Keratinocyte (primary cell): ENCODE results near the gene PRKD2. TPM values are rescaled to one million over a fixed set of nuclear protein-coding genes. Genes with fewer than 3 reads are reported as not detected.
"Not testable (repeated sequence)": the region's sequence is repeated elsewhere in the genome, so short reads cannot be mapped to it uniquely, and the experiment has no call there.

Experiments
- DNase-seq: peaks from one replicate; pipeline ENCODE4 v3.0.0-alpha.2; 2011; ENCODE audit warnings: low read depth, missing footprints, low spot score
- FAIRE-seq: peaks from 2 replicates; lab custom pipeline; 2011; peaks lifted over from hg19 to GRCh38; lab: Jason Lieb, UNC
- H2AFZ ChIP-seq: 2 replicates; pipeline ENCODE4 v1.6.0; 2012; ENCODE audit warnings: low read length, control low read depth, inconsistent platforms; ENCODE audit not compliant: control insufficient read depth
- H3K27ac ChIP-seq: 2 replicates; pipeline ENCODE4 v1.5.1; 2011; ENCODE audit warnings: low read length; ENCODE audit not compliant: control insufficient read depth, insufficient read depth
- H3K27me3 ChIP-seq: 3 replicates; pipeline ENCODE4 v1.6.0; 2011; ENCODE audit warnings: low read length; ENCODE audit not compliant: control insufficient read depth, insufficient read depth; ENCODE audit errors: extremely low read depth
- H3K36me3 ChIP-seq, 2 experiments: 2 replicates in 1 of 2; 3 replicates in 1 of 2; pipeline ENCODE4 v1.5.1; 2011; ENCODE audit warnings: low read length in 2 of 2, mild to moderate bottlenecking in 1 of 2; ENCODE audit not compliant: control insufficient read depth in 2 of 2, insufficient read depth in 2 of 2; ENCODE audit errors: extremely low read depth in 1 of 2
- H3K4me1 ChIP-seq: 3 replicates; pipeline ENCODE4 v1.5.1; 2011; ENCODE audit warnings: low read length; ENCODE audit not compliant: control insufficient read depth, insufficient read depth; ENCODE audit errors: extremely low read depth
- H3K4me2 ChIP-seq: 3 replicates; pipeline ENCODE4 v1.6.0; 2011; ENCODE audit warnings: low read depth, low read length; ENCODE audit not compliant: control insufficient read depth, insufficient read depth; ENCODE audit errors: extremely low read depth
- H3K4me3 ChIP-seq, 3 experiments: fragments of 200-600 bp in 1 of 3; sonication (generic) in 1 of 3; 2 replicates in 2 of 3; 3 replicates in 1 of 3; pipeline ENCODE4 v1.5.1; 2011 to 2016; ENCODE audit warnings: low read length in 3 of 3, mild to moderate bottlenecking in 3 of 3, control low read depth in 2 of 3, inconsistent platforms in 1 of 3, low read depth in 1 of 3, mixed read lengths in 1 of 3, mixed run types in 1 of 3, moderate library complexity in 1 of 3; ENCODE audit not compliant: control insufficient read depth in 2 of 3, insufficient read depth in 2 of 3; ENCODE audit errors: extremely low read depth in 1 of 3
- H3K79me2 ChIP-seq: 2 replicates; pipeline ENCODE4 v1.6.0; 2012; ENCODE audit warnings: low read length; ENCODE audit not compliant: control insufficient read depth, insufficient read depth
- H3K9ac ChIP-seq: 3 replicates; pipeline ENCODE4 v1.6.0; 2011; ENCODE audit warnings: low read length; ENCODE audit not compliant: control insufficient read depth, insufficient read depth; ENCODE audit errors: extremely low read depth
- H3K9me1 ChIP-seq: 3 replicates; pipeline ENCODE4 v1.6.0; 2011; ENCODE audit warnings: low read length; ENCODE audit not compliant: control insufficient read depth, insufficient read depth; ENCODE audit errors: extremely low read depth
- H3K9me3 ChIP-seq: 2 replicates; pipeline ENCODE4 v1.5.1; 2012; ENCODE audit warnings: low read depth, low read length; ENCODE audit not compliant: control insufficient read depth
- H4K20me1 ChIP-seq: 3 replicates; pipeline ENCODE4 v1.6.0; 2011; ENCODE audit warnings: low read length; ENCODE audit not compliant: control insufficient read depth, insufficient read depth; ENCODE audit errors: extremely low read depth
- EZH2 ChIP-seq: IDR thresholded peaks from one replicate; pipeline ENCODE4 v1.6.1; 2012; ENCODE audit warnings: inconsistent platforms, mild to moderate bottlenecking, low read length, moderate library complexity
- dilution Hi-C: fragments of 300-500 bp; cut with MboI; formaldehyde crosslinking; loops from one replicate; pipeline ENCODE4 v1.7.0; 2020; ENCODE audit warnings: low sequenced_read_pairs; ENCODE audit not compliant: extremely low pct_ligation_motif_present
- polyA plus RNA-seq, 5 experiments: library from polyadenylated mRNA; depleted of rRNA in 3 of 5; stranded (reverse) in 3 of 5; stranded (forward) in 1 of 5; unstranded in 1 of 5; fragments of >200 nt; gene quantifications; 1 replicate in 1 of 5; 2 replicates in 3 of 5; 3 replicates in 1 of 5; pipeline versions ENCODE4 v1.2.1 to v1.2.3, GENCODE V29; 2011 to 2012; ENCODE audit warnings: missing spikeins in 2 of 5, low read depth in 1 of 5, low replicate concordance in 1 of 5
- TF ChIP-seq, protein P1 (sequence below), 3 experiments: IDR thresholded peaks in 1 of 3; conservative IDR thresholded peaks in 1 of 3; optimal IDR thresholded peaks in 1 of 3; 2 replicates in 2 of 3; 3 replicates in 1 of 3; pipeline versions ENCODE3 to v1.5.1; 2011; ENCODE audit warnings: low read length in 3 of 3, mild to moderate bottlenecking in 3 of 3, moderate library complexity in 2 of 3, control low read depth in 1 of 3, inconsistent platforms in 1 of 3; ENCODE audit not compliant: insufficient read depth in 2 of 3; ENCODE audit errors: extremely low read depth in 1 of 3

Gene PRKD2
- polyA plus RNA-seq, 1 donor (not counting 4 experiments of a cell fraction or from before 2014, with no cell fraction given), result 9.9 TPM

DNA sequence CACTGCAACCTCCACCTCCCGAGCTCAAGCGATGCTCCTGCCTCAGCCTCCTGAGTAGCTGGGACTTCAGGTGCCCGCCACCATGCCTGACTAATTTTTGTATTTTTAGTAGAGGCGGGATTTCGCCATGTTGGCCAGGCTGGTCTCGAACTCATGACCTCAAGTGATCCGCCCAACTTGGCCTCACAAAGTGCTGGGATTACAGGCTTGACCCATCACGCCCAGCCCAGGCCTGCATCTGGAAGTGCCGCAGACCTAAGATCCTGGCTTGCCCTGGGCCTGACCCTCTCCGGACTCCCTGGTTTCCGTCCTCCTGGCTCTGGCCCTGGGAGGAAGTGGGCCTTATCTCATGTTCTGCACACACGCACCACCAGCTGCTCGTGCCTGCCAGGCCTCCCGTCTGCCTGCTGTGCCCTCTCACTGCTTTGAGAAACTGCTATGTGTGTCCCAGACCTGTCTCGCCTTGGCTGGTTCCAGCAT, 87.3 kb downstream of the PRKD2 start:
- Histone ChIP-seq H3K36me3 (no peaks in the 10 kb centered on the region), H3K9me3 (no peaks in the 10 kb centered on the region), H3K27ac (no peak overlapping the region), H3K27me3 (peaks cover 12% of the 10 kb centered on the region), H3K9me1 (no peaks in the 10 kb centered on the region), H3K4me2 (no peak overlapping the region), H4K20me1 (no peaks in the 10 kb centered on the region), H3K4me1 (peaks cover 21% of the 10 kb centered on the region), H3K79me2 (no peaks in the 10 kb centered on the region), H3K4me3 (no peak overlapping the region), H2AFZ (no peak overlapping the region), H3K9ac (no peak overlapping the region)
- dilution Hi-C loops, result no loop called here
- DNase-seq (no peak), FAIRE-seq (no peak)
- no peak for TF ChIP-seq EZH2
- TF ChIP-seq, protein P1, sequence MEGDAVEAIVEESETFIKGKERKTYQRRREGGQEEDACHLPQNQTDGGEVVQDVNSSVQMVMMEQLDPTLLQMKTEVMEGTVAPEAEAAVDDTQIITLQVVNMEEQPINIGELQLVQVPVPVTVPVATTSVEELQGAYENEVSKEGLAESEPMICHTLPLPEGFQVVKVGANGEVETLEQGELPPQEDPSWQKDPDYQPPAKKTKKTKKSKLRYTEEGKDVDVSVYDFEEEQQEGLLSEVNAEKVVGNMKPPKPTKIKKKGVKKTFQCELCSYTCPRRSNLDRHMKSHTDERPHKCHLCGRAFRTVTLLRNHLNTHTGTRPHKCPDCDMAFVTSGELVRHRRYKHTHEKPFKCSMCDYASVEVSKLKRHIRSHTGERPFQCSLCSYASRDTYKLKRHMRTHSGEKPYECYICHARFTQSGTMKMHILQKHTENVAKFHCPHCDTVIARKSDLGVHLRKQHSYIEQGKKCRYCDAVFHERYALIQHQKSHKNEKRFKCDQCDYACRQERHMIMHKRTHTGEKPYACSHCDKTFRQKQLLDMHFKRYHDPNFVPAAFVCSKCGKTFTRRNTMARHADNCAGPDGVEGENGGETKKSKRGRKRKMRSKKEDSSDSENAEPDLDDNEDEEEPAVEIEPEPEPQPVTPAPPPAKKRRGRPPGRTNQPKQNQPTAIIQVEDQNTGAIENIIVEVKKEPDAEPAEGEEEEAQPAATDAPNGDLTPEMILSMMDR (optimal IDR thresholded peaks at IDR 0.05 in 1 of 3, IDR thresholded peaks at IDR 0.05 in 1 of 3, conservative IDR thresholded peaks at IDR 0.05 in 1 of 3; ENCODE audit: extremely low read depth in 1 of 3, insufficient read depth in 2 of 3, low read length in 3 of 3), result no peak

DNA sequence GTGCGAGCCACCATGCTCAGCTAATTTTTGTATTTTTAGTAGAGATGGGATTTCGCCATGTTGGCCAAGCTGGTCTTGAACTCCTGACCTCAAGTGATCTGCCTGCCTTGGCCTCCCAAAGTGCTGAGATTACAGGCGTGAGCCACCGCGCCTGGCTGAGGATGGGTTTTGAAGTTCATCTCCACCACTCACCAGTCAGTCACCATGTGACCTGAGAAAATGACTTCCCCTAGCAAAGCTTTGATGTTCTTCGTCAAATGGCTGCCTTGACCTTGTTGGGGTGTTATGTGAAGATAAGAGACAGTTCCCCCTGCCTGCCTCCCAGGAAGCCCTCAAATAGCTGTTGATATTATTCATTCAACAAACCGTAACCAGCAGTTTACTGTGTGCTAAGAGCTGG, 87.9 kb downstream of the PRKD2 start:
- H3K4me3 ChIP-seq, H3K9me3 ChIP-seq, dilution Hi-C loops, H3K9ac ChIP-seq, H2AFZ ChIP-seq, H3K4me2 ChIP-seq, FAIRE-seq, H4K20me1 ChIP-seq, H3K27ac ChIP-seq, DNase-seq, H3K27me3 ChIP-seq, H3K79me2 ChIP-seq, H3K36me3 ChIP-seq, H3K9me1 ChIP-seq: not testable (repeated sequence)
- H3K4me1 ChIP-seq, result peaks cover 21% of the 10 kb centered on the region

DNA sequence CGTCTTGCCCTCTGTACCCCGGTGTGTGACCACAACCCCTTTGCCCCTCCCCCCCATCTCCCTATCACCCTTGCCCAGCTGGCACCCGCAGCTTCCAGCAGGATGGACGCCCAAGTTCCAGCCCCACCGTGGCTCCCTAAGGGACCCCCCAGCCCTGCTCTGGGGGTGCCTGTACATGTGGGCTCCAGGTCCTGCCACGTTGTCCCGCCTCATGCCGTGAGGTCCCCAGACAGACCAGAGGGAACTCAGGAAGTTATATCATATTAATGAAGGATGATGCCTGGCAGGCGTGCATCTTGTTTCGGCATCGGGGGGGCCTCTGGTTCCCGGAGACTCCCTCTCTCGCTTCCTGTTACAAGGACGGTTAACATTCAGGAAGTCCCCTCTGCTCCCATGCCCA, 90.5 kb downstream of the PRKD2 start:
- Histone ChIP-seq H3K9me3 (no peaks in the 10 kb centered on the region), H3K9me1 (no peaks in the 10 kb centered on the region), H3K79me2 (no peaks in the 10 kb centered on the region), H3K36me3 (no peaks in the 10 kb centered on the region), H3K27me3 (peaks cover 7% of the 10 kb centered on the region), H3K27ac (no peak overlapping the region), H3K9ac (no peak overlapping the region), H3K4me3 (no peak overlapping the region), H2AFZ (no peak overlapping the region), H4K20me1 (no peaks in the 10 kb centered on the region), H3K4me2 (no peak overlapping the region), H3K4me1 (peaks cover 13% of the 10 kb centered on the region)
- TF ChIP-seq, protein P1 (optimal IDR thresholded peaks at IDR 0.05 in 1 of 3, IDR thresholded peaks at IDR 0.05 in 1 of 3, conservative IDR thresholded peaks at IDR 0.05 in 1 of 3; ENCODE audit: extremely low read depth in 1 of 3, insufficient read depth in 2 of 3, low read length in 3 of 3), result no peak
- dilution Hi-C loops, result no loop called here
- FAIRE-seq (no peak), DNase-seq (no peak)
